T follicular helper cell (primary cell): ENCODE data around the gene GCK.
"Not testable (repeated sequence)": the region's sequence is repeated elsewhere in the genome, so short reads cannot be mapped to it uniquely, and the experiment has no call there.

Experiments used
- DNase-seq: peaks from one replicate; pipeline ENCODE4 v3.0.0-alpha.2; 2020; ENCODE audit warnings: low read depth

Gene GCK

DNA sequence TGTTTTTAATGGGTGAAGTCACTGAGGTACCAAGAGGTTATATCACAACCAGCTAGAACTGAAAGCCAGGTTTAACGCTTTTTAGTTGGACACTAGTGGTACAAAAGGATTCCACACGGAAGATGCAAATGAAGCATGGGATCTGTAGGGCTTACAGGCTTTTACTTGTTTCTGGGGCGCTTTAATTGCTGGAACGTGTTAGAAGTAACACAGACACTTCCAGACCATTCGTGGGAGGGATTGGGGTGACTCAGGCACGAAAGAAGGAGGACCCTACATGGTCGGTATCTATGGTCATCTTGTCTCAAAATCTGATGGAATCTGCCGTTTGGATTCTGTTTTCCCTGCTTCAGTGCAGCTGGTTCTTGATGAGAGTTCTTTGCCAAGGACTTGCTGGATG, 12.6 kb upstream of the GCK start:
- DNase-seq: no peak

DNA sequence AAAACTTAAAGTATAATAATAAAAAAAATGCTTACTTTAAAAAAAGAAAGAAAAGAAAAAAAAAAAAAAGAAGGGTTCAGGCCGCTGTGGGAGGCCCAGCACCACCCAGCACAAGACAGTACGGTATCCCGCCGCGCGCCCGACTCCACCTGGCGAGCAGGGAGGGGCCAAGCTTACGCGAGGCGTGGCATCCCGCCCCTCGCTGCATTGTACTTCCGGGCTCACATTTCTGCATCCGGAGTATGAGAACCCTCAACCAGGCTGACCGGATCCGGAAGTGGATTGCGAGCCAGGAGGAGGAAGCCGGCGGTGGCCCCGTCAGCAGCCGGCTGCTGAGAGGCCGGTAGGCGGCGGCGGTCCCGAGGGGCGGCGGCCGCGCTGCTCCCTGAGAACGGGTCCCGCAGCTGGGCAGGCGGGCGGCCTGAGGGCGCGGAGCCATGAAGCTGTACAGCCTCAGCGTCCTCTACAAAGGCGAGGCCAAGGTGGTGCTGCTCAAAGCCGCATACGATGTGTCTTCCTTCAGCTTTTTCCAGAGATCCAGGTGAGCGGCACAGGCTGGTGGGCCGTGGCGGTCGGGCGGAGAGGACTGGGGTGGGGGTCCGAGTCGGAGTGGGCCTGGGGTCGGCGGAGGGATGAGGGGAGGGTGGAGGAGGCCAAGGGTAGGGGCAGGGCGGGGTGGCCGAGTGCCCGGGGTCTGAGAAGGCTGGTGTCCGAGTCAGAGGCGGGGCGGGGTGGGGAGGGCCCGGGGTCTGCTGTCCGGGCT, 11.6 kb upstream of the GCK start, which contains the start of gene YKT6:
Gene YKT6 (plus strand): TSS at position 280 of the 763 bp plus-strand sequence. CDS start 158 bp downstream, at position 438.
- DNase-seq: peak; percentile 90

DNA sequence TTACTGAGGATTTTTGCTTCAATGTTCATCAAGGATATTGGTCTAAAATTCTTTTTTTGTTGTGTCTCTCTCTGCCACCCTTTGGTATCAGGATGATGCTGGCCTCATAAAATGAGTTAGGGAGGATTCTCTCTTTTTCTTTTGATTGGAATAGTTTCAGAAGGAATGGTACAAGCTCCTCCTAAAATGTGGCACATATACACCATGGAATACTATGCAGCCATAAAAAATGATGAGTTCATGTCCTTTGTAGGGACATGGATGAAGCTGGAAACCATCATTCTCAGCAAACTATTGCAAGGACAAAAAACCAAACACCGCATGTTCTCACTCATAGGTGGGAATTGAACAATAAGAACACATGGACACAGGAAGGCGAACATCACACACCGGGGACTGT, 10.9 kb upstream of the GCK start:
- not testable (repeated sequence) for DNase-seq

DNA sequence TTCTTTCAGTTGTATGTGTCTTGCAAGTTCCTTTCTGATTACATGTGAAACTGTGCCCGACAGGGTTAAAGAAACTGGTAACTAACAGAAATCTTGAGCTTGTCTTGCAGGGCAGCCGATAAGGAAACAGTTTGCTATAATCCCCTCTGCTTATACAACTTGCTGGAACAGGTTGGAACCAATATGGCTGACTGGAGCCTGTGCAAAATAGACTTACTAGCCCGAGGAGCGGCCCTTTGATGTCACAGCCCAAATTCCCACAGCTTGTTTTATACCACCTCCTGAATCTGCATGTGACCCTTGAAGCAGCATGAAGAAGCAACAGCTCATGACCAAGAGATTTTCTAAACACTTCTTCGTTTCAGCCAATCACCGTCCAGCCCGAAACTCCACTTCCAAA, 8.2 kb upstream of the GCK start:
- no peak for DNase-seq

DNA sequence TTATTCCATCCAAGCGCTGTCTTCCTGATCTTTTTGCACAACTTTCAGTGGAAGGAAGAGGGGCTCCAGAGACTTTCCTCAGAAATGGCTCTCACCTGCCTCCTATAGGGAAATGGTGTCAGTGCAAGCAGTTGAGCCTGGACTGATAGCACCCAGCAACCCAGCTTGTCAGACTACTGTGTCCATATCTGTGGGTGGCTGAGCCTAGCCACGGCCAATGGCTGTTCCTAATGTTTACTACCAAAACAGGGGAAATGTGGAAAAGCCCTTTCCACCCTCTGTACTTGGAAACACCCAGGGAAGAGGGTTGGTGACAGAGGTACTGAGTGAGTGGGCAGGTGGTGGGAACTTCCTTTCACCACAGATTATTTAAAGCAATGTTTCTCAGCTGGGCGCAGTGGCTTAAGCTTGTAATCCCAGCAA, 7.2 kb upstream of the GCK start:
- DNase-seq: no peak

DNA sequence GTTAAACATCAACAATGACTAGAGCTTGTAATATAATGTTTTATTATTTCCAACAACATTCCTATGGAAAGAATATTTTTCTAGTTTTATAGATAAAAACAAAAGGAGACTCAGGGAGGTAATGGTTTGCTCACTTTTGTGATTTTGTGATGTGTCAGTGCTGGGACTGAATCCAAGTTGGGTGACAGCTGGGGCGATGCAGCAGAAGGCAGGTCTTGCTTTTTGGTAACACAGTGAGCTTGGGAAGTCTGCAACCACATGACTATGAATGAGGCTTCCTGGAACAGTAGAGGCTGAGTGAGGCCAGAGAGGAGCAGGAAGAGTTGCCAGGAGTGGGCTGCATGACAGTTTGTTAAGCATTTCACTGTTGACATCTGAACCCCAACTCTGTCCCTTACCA, 6.7 kb upstream of the GCK start:
- DNase-seq: no peak

DNA sequence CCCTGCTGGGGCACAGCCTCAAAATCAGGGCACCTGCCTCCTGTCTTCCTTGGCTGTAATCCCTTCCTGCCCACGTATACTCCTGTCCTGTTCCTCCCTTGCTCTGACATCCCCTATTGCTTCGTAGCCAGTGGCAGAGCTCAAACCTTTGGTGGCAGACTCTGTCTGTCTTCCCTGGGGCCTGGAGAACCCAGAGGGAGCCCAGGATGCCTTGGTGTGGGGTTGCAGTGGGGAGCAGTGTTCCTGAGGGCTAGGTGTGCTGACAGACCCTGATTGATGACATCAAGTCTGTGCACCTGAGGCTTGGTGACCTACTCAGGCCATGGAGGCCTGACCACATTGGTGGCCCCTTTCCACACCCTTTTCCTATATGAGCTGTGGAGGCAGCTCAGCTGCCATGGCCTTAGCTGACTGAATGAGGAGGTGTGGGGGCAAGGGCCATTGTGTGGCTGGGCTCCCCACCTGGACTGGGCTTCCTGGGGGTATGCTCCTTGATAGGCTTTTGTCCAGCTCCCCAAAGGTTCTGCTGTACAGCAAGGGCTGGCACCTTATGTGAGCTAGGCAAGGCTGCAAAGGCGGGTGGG, 5.4 kb upstream of the GCK start:
- DNase-seq: no peak

DNA sequence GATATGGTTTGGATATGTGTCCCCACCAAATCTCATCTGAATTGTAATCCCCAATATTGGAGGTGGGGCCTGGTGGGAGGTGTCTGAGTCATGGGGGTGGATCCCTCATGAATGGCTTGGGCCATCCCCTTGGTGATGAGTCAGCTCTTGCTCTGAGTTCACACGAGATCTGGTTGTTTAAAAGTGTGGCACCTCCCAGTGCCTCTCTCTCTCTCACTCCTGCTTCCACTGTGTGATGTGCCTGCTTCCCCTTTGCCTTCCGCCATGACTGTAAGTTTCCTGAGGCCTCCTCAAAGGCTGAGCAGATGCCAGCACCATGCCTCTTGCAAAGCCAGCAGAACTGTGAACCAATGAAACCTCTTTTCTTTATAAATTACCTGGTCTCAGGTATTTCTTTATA, 4.8 kb upstream of the GCK start:
- no peak for DNase-seq

DNA sequence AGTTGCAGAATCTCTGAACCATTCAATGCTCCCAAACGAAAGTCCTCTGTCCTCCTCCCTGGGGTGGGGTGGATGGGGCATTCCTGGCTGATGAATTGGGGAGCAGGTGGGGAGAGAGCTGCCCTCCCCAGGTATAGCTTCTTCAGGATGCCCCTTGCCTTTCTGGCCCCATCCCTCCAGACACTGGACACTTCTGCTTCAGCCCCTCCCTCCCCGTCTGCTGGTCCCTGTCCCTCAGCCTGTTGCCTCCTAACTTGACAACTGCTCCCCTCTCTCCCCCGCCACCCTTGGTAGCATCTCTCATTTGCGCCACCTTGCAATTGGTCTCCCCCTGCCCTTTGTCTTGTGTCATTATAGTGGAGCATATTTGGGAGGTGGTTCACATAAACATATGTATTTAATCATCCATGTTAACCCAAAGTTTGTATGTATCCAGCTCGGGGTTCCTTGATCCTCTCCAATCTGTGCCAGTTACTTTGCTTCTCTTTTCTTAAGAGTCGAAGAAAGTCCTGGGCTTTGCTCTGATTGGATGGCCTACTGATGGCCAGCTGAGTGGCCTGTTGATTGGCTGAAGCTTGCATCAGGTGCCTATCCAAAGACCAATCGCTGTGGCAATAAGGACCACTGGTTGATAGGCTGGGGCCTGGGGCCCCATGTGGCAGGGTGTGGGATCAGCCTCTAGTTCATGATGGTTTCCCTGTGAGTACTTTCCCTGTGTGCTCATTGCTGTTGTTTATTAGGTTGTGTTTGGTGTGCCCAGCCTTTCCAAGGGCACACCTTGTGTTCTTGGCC, 4.0 kb upstream of the GCK start:
- no peak for DNase-seq

DNA sequence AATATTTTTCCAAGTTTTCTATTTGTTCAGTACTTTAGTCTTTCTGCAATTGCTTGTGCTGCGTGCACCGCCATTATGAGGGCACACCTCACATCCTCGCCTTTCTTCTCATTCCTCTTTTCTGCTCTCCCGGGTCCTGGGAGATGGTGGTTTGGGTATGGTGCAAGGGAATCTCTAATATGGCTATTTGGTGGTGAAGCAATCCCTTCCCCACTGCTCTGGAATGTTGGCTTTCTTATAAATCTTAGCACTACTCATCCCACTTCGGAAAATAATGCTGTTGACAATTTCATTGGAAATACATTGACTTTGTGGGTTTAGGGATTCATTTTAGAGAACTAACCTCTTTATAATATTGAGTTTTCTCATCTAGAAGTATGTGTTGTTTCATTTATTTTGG, 1.9 kb upstream of the GCK start:
- no peak for DNase-seq

DNA sequence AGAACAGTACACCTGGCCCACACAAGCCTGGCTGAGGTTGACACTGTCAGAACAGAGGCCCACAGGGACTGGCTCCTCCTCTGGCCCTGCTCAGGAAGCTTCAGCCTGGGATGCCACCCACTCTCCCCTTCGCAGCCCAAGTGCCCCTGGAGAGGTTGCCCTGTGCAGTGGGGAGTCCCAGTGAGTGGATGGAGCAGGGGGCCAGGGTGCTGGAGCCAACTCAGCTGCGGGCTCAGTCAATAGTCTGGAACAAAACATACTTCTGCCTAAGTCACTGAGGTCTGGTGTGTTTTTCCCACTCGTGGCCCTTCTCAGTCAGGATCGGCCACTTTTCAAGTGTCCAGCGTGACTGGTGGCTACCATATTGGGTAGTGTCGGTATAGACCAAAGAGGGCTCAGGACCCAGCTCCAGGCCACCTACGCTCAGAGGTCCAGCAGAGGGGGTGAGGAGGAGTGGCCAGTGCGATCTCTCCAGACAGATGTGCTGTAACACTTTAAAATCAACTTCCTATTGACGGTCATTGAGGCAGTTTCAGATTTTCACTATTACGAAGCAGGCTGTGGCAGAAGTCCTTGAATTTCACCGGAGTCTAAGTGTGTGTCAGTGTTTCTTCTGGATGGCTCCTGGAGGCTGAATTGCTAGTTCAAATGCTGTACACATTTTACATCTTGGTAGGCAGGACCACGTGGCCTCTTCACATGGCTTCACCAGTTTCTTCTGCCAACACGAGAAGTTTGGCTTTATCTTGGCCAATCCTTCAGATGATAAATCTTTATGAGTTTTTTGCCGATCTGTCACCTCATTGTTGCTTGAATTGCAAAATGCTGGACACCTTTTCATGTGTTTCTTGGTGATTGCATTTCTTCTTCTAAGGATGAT, 994 bp upstream of the GCK start:
- no peak for DNase-seq

DNA sequence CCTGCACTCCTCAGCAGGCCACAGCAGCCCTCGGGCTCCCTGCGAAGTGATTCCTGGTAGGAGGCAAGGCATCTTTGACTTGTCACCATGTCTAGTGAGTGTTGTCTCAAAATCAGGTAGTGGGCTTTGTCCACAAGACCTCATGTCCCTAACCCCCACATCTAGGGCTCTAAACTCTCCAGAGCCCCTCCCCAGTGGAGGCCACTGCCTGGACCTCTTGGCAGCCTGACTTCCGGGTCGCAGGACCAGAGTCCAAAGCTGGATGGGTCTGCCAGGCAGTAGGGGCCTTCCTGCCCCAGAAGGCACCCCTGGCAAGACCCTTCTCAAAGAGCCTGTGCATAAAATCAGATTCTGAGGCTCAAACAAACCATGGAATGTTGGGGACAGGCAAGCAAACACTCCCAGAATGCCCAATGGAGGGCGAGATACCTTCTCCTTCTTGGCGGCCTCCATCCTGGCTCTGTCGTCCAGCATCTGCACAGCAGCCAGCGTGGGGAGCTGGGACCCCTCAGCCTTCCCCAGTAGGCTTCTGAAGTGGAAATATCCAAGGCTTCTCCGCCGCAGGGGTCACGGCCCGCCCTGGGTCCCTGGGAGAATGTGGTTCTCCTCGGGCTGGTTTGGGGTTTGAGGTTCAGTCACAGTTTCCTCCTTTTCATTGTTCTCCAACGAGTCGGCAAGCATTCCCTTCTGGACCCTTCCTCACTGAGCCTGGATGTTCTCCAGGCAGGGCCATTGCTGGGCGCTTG, 586 bp downstream of the GCK start:
- DNase-seq: no peak

DNA sequence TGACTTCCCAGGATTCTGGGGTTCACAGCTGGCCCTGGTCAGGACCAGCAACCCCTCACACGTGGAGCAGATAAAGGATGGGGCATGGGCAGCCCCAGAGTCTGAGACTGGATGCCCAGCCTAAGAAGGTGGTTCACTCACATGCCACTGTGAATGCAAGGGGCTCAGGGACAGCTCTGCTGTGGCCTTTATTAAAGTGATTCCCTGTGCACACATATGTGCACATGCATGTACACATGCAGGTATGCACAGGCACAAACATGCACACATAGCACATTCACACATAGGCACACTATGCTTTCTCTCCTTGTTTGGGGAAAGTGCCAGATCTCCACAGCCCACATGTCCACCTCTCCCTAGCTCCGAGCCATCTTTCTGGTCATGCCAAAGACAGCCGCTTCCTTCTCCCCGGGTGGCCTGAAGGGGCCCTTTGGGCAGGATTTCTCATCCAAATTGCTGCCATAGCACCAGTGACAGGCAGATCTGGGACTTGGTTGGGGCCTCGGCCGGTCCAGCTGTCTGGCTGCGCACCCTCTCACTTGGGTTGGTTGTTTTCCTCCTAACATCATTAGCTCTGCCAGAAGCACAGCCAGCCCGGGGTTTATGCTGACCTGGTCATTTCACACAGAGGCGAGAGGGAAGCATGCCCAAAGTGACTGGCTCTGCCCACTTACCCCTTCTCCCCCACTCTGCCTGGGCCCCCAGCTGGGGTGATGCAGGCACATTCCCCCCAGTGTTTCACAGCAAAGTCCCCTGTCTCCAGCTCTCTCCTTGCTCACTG, 1.4 kb downstream of the GCK start:
- DNase-seq: no peak

DNA sequence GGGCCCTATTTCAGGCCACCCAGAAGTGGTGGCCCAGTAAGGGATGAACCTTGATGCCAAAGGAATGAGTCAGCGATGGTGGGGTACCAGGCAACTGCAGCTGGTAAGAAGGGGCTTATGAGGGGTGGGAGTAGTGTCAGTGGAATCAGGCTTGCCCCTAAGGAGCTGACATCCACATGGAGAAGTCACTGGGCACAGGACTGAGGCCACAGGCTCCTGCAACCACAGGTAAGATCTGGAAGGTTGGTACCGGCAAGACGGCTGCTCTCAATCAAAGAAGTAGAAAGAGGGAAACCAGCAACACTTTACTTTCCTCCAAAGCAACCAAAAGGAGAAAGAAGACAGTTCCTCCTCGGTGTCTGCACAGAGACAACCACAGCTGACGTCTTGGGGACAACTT, 2.5 kb downstream of the GCK start:
- DNase-seq: no peak

DNA sequence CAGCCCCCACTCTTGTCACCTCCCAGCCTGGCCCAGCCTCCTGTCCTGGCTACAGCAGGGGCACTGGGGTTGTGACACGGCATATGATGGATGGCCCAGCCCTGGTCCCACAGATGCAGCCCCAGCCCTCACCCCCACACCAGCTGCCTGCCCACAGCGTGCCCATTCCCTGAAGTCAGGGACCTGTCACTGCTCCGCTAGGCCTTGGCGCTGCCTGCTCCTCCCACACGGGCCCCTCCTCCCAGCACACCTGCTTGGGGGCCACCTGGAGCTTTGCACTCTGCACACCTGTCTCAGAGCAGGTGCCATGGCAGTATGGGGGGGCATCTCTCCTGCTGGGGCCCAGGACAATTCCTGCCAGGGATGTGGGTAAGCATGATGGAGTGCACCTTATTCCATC, 3.5 kb downstream of the GCK start:
- DNase-seq: no peak

DNA sequence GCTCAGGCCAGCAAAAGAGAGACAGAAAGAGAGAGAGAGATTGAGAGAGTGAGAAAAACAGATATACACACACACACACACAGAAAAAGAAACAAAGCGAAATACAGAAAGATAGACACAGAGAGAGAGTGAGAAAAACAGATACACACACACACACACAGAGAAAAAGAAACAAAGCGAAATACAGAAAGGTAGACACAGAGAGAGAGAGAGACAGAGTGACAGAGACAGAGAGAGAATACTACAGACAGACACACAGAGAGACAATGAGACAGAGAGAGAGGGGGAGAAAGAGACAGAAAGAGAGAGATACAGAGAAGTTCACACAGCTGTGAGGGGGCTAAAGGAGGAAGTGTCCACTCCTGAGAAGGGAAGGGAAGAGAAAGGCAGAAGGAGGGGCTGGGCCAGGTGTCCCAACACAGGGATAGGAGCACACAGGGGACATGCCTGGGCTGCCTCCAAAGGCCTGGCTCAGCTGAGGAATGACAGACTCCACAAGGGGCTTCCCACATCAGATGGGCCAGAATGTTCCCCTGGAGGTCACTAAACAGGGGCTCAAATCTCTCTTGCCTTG, 4.3 kb downstream of the GCK start:
- DNase-seq: no peak

DNA sequence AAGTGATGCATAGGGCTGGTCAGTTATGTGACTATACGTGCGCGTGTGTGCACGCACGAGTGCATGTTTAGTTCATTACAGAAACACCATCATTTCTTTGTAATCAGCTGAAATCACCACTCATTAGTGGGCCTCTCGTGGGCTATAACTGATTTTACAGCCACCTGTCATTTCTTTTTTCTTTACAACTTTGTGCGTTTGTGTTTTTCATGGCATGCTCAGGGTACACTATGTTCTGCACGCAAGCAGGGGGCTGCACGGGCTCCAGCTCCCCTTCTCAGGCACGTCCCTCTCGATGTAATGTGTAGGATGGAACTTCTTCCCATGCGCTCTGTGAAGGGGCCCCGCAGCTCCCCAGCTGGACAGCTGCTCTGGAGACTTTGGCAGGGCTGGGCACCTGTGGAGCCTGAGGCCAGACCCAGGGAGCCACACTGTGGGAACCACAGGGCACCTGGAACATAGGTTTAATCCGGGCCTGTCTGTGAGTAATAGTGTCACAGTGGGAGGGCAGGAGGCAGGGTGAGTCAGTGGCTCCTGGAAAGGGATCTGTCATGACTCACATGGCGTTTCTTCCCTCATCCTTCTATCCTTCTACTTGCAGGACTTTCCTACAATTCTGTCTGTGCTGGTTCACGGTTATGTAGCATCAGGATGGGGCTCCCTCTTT, 4.9 kb downstream of the GCK start:
- no peak for DNase-seq

DNA sequence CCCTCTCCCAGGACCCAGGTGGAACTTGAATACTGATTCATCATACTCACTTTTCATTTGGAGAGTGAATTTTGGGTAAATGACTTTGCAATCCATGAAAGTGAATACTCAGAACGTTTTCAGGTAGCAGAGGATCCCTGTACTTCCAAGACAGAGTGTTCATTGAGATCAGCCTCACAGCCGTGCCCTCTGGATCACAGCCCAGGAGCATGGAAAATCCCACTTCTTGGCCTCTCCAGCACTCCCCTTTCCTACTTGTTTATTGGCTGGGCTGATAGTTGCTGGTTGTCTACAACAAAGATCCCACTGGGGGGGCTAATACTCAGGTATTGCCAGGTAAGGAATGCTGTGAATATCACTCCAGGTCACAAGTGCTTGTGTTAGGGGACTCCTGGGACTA, 5.9 kb downstream of the GCK start:
- DNase-seq: no peak

DNA sequence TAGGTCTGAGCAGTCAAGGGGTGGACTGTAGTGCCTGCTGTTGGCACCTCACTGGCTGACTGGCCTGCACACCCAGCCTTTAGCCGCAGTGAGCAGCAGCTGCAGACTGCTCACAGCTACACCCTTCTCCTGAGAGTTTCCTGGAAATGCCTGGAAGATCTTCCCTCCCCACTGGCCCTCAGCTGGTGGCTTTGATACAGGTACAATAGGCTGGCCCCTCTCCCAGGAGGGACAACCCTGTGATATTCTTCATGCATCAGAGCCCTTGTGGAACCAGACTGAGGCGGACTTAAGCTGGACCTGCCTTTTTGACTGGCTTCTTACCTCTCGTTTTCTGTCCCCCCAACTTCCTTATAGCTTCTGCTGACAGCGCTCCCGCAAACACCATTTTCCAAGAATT, 6.4 kb downstream of the GCK start:
- no peak for DNase-seq

DNA sequence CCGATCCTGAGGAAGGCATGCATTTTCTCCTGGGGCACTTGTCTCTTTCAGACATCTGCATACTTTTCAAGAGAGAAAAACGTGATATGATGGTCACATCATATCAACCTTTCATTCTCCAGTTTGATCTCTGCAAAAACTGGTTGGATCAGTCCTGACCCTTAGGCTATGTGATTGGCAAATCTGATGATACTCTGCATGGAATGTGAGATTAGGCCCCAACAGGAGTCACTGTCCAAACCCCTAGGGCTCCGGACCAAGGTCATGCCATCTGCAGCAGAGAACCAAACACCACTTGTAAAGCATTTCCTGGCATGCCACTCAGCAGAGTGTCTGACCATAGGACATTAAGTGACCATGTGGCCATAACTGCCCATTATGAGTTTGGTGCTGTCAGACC, 8.6 kb downstream of the GCK start:
- no peak for DNase-seq
